ENCODE results near the gene PACS2.

- TF ChIP-seq CTCF (IDR thresholded peaks at IDR 0.05), result no peak
- TF ChIP-seq POLR2A (IDR thresholded peaks at IDR 0.05), result no peak
Observed at GRCh38 chr14:105392131-105393090, 77.9 kb downstream of the PACS2 start.

Data from testis (tissue), 2 donors.